ENCODE measurements around the gene ME3.
A peak's percentile ranks its signal among the peaks of the same experiment; 100 is the strongest.

Gene ME3

GRCh38 chr11:86580535-86580934 lies 91.9 kb downstream of the ME3 start:
- TF ChIP-seq JUND (IDR thresholded peaks at IDR 0.05; ENCODE audit: low read depth), result no peak
- in situ Hi-C loops (cut with HindIII; ENCODE audit: low pct_unique_long_range_greater_than_20kb, low sequenced_read_pairs), result no loop called here
- no peak for DNase-seq (ENCODE audit: low read depth in 1 of 2, low spot score in 1 of 2)

- no peak for TF ChIP-seq JUND (IDR thresholded peaks at IDR 0.05; ENCODE audit: low read depth)
- DNase-seq (ENCODE audit: low read depth in 1 of 2, low spot score in 1 of 2), result no peak
- in situ Hi-C loops (cut with HindIII; ENCODE audit: low pct_unique_long_range_greater_than_20kb, low sequenced_read_pairs), result no loop called here
These were observed 93.0 kb downstream of the ME3 start for GRCh38 chr11:86579406-86579731.

GRCh38 chr11:86578727-86579405 lies 93.5 kb downstream of the ME3 start:
- no peak for DNase-seq (ENCODE audit: low read depth in 1 of 2, low spot score in 1 of 2)
- in situ Hi-C loops (cut with HindIII; ENCODE audit: low pct_unique_long_range_greater_than_20kb, low sequenced_read_pairs), result no loop called here
- no peak for TF ChIP-seq JUND (IDR thresholded peaks at IDR 0.05; ENCODE audit: low read depth)

- no peak for TF ChIP-seq JUND (IDR thresholded peaks at IDR 0.05; ENCODE audit: low read depth)
- in situ Hi-C loops (cut with HindIII; ENCODE audit: low pct_unique_long_range_greater_than_20kb, low sequenced_read_pairs), result no loop called here
- no peak for DNase-seq (ENCODE audit: low read depth in 1 of 2, low spot score in 1 of 2)
These were observed 94.5 kb downstream of the ME3 start for GRCh38 chr11:86577644-86578636.

GRCh38 chr11:86576946-86577624 lies 95.3 kb downstream of the ME3 start:
- DNase-seq (ENCODE audit: low read depth in 1 of 2, low spot score in 1 of 2), result no peak
- no peak for TF ChIP-seq JUND (IDR thresholded peaks at IDR 0.05; ENCODE audit: low read depth)

GRCh38 chr11:86575927-86576326 lies 96.5 kb downstream of the ME3 start:
- DNase-seq (ENCODE audit: low read depth in 1 of 2, low spot score in 1 of 2), result no peak
- in situ Hi-C loops (cut with HindIII; ENCODE audit: low pct_unique_long_range_greater_than_20kb, low sequenced_read_pairs), result no loop called here
- TF ChIP-seq JUND (IDR thresholded peaks at IDR 0.05; ENCODE audit: low read depth), result no peak

More at GRCh38 chr11:86576946-86577624, 95.3 kb downstream of the ME3 start:
- in situ Hi-C loops (cut with HindIII; ENCODE audit: low pct_unique_long_range_greater_than_20kb, low sequenced_read_pairs), result no loop called here

- in situ Hi-C loops (cut with HindIII; ENCODE audit: low pct_unique_long_range_greater_than_20kb, low sequenced_read_pairs), result no loop called here
- no peak for TF ChIP-seq JUND (IDR thresholded peaks at IDR 0.05; ENCODE audit: low read depth)
These were observed 97.1 kb downstream of the ME3 start for GRCh38 chr11:86575208-86575855.

GRCh38 chr11:86574493-86575207 lies 97.8 kb downstream of the ME3 start:
- no peak for DNase-seq (ENCODE audit: low read depth in 1 of 2, low spot score in 1 of 2)
- in situ Hi-C loops (cut with HindIII; ENCODE audit: low pct_unique_long_range_greater_than_20kb, low sequenced_read_pairs), result no loop called here
- TF ChIP-seq JUND (IDR thresholded peaks at IDR 0.05; ENCODE audit: low read depth), result no peak

More at GRCh38 chr11:86575208-86575855, 97.1 kb downstream of the ME3 start:
- DNase-seq (ENCODE audit: low read depth in 1 of 2, low spot score in 1 of 2), result no peak

GRCh38 chr11:86571273-86571948 lies 101.0 kb downstream of the ME3 start:
- peak; percentile 28 to 79 for DNase-seq (ENCODE audit: low read depth in 1 of 2, low spot score in 1 of 2)
- in situ Hi-C loops (cut with HindIII; ENCODE audit: low pct_unique_long_range_greater_than_20kb, low sequenced_read_pairs), result no loop called here
- no peak for TF ChIP-seq JUND (IDR thresholded peaks at IDR 0.05; ENCODE audit: low read depth)

GRCh38 chr11:86570451-86570850 lies 102.0 kb downstream of the ME3 start:
- no peak for TF ChIP-seq JUND (IDR thresholded peaks at IDR 0.05; ENCODE audit: low read depth)
- DNase-seq (ENCODE audit: low read depth in 1 of 2, low spot score in 1 of 2), result no peak
- in situ Hi-C loops (cut with HindIII; ENCODE audit: low pct_unique_long_range_greater_than_20kb, low sequenced_read_pairs), result no loop called here

GRCh38 chr11:86570020-86570419 lies 102.4 kb downstream of the ME3 start:
- DNase-seq (ENCODE audit: low read depth in 1 of 2, low spot score in 1 of 2), result no peak
- no peak for TF ChIP-seq JUND (IDR thresholded peaks at IDR 0.05; ENCODE audit: low read depth)
- in situ Hi-C loops (cut with HindIII; ENCODE audit: low pct_unique_long_range_greater_than_20kb, low sequenced_read_pairs), result no loop called here

Measured in T47D (cell line).